ENCODE results near the gene IL10RB.

- TF ChIP-seq CSRNP3 (CRISPR knock-in tag; IDR thresholded peaks at IDR 0.05) (no peak), ZFP30 (CRISPR knock-in tag; IDR thresholded peaks at IDR 0.05) (no peak), POU6F1 (CRISPR knock-in tag; IDR thresholded peaks at IDR 0.05; ENCODE audit: borderline replicate concordance, low read depth) (no peak)
Observed at GRCh38 chr21:33324291-33325221, 58.4 kb downstream of the IL10RB start, which contains the start of gene IFNAR1.

All from SK-N-SH treated with all-trans-retinoic acid at 6 μM for 48 hours (cell line).